NCI-H82 treated with DMSO at 0.1 percent for 48 hours (cell line): ENCODE measurements around the gene TIGD3.

ENCODE experiments used
- DNase-seq: peaks from one replicate; lab custom pipeline; 2025; ENCODE audit not compliant: unreplicated experiment; lab: John Stamatoyannopoulos, UW

Gene TIGD3

DNA sequence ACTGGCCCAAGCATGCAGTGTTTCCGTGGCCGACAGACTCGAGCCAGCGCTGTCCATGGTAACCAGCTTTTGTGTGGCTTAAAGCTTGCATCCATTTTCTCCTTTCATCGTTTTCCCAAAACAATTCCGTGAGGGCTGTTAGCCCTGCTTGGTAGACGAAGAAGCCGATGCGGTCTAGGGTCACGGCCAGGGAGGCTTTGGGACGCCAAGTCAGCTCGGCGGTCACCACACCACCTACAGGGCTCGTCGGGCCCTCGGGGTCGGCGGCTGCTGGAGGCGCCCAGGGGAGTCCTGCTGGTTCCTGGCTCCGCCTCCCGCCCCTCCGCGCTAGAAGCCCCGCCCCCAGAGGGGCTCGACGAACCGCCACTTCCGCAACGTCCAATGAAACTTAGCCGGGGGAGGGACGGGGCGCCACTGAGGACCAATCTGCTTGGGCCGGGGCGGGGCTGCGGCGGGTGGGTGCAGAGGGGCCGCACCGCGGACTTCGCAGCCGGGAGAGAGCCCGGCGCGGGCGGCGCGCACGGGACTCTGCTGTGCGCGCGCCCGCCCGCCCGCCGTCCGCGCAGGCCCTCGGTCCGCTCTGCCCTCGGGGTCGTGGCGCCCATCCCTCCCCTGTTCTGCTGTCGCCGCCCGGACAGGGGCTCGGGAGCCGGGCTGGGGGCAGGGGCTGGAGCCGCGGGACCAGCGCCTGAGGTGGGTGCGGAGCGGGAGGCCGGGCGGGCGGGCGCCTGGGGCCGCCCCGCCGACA lies at the start of gene TIGD3:
Gene TIGD3, plus strand, starts transcription at position 487 of the 748 bp plus-strand sequence. CDS start 1,058 bp downstream, outside the sequence.
- DNase-seq = peak; percentile 86

DNA sequence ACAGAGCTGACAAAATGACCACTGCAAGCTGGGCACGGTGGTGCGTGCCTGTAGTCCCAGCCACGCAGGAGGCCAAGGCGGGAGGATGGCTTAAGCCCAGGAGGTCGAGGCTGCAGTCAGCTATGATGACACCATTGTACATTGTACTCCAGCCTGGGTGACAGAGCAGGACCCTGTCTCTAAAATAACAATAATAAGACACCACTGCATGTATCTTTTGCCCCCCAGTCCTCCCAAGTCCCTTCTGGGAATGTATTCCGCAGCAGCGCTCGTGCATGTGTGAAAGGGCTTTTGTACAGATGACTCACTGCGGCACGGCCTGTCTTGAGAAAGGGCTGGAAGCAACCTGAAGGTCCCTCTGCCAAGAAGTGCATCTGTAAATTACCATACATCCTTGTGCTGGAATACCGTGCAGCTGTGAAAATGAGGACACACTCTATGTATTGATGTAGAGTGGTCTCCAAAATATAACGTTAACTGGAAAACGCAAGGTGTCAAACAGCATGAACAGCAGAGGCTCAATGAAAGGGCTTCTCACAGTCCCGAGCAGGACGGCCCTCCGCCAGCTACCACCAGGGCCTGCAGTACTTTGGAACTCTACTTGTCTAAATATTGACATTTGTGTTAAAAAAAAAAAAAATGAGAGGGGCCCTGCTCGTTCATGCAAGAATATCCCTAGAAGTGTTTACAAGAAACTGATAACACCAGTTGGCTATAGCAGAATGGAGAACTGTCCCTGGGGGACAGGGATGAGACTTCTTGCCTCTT lies 48.9 kb upstream of the TIGD3 start:
- DNase-seq = no peak

- DNase-seq = no peak
Observed at GRCh38 chr11:65307298-65308229, 47.0 kb upstream of the TIGD3 start.

- no peak for DNase-seq
Observed at GRCh38 chr11:65308281-65308891, 46.2 kb upstream of the TIGD3 start.

DNA sequence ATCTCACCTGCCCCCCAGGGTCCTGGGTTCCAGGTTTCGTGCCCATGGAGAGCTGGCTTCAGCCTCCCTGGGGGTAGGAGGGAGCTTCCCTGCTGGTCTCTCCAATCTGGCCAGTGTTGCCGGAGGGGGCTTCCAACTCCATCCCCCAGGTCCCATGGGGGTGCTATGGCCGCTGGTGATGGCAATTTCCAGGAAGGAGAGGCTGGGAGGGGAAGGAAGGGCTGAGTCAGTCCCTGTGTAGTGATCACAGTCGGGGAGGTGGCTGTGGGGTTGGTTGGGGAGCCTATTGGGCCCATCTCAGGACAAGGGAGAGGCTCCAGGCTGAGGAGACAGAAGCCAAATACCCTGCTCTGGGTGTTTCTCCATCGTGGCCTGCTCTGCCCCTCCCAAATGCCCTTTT lies 45.5 kb upstream of the TIGD3 start:
- DNase-seq = no peak

GRCh38 chr11:65310215-65310614 lies 44.3 kb upstream of the TIGD3 start:
- DNase-seq = no peak

DNA sequence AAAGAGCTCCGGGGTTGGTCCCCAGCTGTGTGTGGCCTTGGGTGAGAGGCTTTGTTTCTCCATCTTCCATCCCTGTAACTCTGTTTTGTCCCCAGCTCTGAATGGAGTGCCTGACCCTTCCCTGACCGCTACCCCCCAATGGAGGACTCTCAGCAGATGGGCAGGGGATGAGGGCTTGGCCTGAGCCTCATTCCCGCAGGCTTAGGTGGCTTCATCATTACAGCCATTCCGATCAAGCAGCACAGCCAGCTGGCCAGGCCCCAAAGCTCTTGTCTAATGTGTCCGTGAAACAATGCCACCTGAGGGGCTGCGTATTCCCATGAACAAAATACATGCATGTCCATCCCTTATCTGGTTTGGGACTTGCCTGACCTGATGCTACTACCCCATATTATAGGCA lies 43.8 kb upstream of the TIGD3 start:
- DNase-seq = peak; percentile 50

DNA sequence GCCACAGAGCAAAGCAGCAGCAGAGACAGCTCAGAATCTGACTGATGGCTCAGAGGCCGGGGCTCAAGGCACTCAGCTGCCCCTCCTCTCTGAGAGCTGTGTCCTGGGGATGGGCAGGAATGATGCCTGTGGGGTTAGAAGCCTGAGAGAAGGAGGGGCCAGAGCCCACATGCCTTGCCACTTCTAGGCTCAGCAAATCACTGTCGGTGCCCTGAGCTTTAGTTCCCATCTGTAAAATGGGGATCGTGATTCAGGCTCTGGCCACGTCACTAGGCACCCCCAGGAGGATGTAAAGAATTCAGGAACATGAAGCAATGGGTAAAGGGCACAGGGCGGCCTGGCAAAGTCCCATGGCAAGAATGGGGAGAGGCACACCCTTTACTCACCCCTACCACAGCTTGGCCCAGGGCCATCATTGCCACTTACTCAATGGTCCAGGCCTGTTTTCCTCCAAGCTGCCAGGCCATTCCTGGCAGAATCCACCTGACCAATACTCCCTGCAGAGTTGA lies 43.3 kb upstream of the TIGD3 start:
- DNase-seq = no peak

- DNase-seq = peak; percentile 25
Observed at GRCh38 chr11:65314501-65315203, 39.9 kb upstream of the TIGD3 start, which contains the start of gene CDC42EP2. Gene CDC42EP2 (plus strand): TSS chr11:65314866. CDS start chr11:65320899, 6,033 bp downstream.

GRCh38 chr11:65315204-65315865 lies 39.2 kb upstream of the TIGD3 start:
- peak; percentile 58 for DNase-seq

- no peak for DNase-seq
Observed at GRCh38 chr11:65315866-65316226, 38.7 kb upstream of the TIGD3 start.

- no peak for DNase-seq
Observed at GRCh38 chr11:65316227-65317024, 38.1 kb upstream of the TIGD3 start.

DNA sequence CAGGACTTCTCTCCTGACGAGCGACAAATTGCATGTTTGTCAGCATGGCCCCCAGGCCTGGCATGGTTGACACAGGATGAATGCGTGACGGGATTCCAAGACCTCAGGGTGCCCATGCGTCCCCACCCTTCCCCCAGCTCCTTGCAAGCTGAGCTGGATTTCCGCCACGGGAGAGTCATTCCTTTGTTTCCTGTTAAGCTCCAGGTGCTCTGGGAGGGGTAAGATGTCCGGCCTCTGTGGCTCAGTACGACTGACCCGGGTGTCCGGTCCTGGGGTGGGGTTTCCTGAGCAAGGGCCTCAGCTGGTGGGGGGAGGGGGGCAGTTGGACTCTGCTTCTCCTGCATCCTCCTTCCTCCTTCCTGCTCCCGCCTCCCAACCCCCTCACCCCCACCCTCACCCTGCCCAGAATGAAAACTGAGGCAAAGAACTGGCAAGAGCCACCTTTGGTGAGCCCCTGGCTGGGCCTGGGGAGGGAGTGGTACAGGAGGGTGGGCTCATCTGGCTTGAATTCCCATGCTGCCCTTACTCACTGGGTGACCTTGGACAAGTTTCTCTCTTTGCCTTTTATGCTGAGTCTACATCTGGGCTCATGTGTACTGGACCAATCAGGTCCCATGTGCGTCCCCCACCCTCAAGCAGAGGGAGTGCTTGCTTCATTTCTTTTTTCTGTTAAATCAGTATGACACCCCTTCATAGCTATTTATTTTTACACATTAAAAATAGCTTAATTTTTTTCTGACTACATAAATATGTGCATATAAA lies 37.3 kb upstream of the TIGD3 start:
- DNase-seq = no peak

GRCh38 chr11:65320386-65321075 lies 34.0 kb upstream of the TIGD3 start:
- no peak for DNase-seq

DNA sequence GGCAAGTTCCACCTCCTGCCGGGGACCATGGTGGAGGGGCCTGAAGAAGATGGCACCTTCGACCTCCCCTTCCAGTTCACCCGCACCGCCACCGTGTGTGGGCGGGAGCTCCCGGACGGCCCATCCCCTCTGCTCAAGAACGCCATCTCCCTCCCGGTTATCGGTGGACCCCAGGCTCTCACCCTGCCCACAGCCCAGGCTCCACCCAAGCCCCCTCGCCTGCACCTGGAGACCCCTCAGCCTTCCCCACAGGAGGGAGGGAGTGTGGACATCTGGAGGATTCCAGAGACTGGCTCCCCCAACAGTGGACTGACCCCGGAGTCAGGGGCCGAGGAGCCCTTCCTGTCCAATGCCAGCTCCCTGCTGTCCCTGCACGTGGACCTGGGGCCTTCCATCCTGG lies 33.5 kb upstream of the TIGD3 start:
- no peak for DNase-seq

GRCh38 chr11:65321828-65322485 lies 32.6 kb upstream of the TIGD3 start:
- DNase-seq = no peak

- DNase-seq = no peak
Observed at GRCh38 chr11:65323813-65324212, 30.7 kb upstream of the TIGD3 start.
